ENCODE measurements around the gene KNG1.

- no peak for TF ChIP-seq CTCF (IDR thresholded peaks at IDR 0.05)
- no peak for TF ChIP-seq POLR2A (IDR thresholded peaks at IDR 0.05)
These were observed 22.7 kb upstream of the KNG1 start for GRCh38 chr3:186694288-186695032.
